Activated CD4-positive, alpha-beta T cell treated with anti-CD3 and anti-CD28 coated beads for 36 hours (primary cell): ENCODE measurements around the gene PPP1R3G. TPM values are rescaled to one million over a fixed set of nuclear protein-coding genes. Genes with fewer than 3 reads are reported as not detected.

Experiments used
- ATAC-seq: fragments of 200-7000 bp; cut with Tn5 transposase; one replicate; pipeline ENCODE4 v1.10.0; 2021; ENCODE audit warnings: mild to moderate bottlenecking, moderate library complexity
- CTCF ChIA-PET: fragments of 350-600 bp; sonication (Branson Sonifier 250); formaldehyde crosslinking; loops from one replicate; lab custom pipeline; 2021; ENCODE audit warnings: antibody characterized with exemption; lab: Charles Lee
- POLR2A ChIA-PET: fragments of 350-600 bp; sonication (Branson Sonifier 250); formaldehyde crosslinking; loops from one replicate; lab custom pipeline; 2021; ENCODE audit warnings: antibody characterized with exemption, inconsistent platforms; lab: Charles Lee
- DNase-seq: peaks from one replicate; pipeline ENCODE4 v3.0.0-alpha.2; 2020
- H3K27ac Mint-ChIP-seq: one replicate; pipeline ENCODE4 v1.8.0; 2021; ENCODE audit warnings: mixed read lengths
- H3K27me3 Mint-ChIP-seq: one replicate; pipeline ENCODE4 v1.8.0; 2021; ENCODE audit warnings: mixed read lengths
- H3K36me3 Mint-ChIP-seq: one replicate; pipeline ENCODE4 v1.8.0; 2021; ENCODE audit warnings: low read depth, mixed read lengths
- H3K4me1 Mint-ChIP-seq: one replicate; pipeline ENCODE4 v1.8.0; 2021; ENCODE audit warnings: mixed read lengths
- H3K4me3 Mint-ChIP-seq: one replicate; pipeline ENCODE4 v1.8.0; 2021; ENCODE audit warnings: mild to moderate bottlenecking, moderate library complexity, mixed read lengths
- H3K9me3 Mint-ChIP-seq: one replicate; pipeline ENCODE4 v1.8.0; 2021; ENCODE audit warnings: low read depth, mixed read lengths
- intact Hi-C, 2 experiments: fragments of 100-400 bp; cut with DNase I in 1 of 2; cut with micrococcal nuclease in 1 of 2; formaldehyde crosslinking; loops; one replicate each; pipeline versions ENCODE4 v1.14.2 to v1.15.1; 2022 to 2024; cut with DNase I, micrococcal nuclease
- total RNA-seq, 2 experiments: library from RNA; stranded (reverse); gene quantifications; one replicate each; pipeline ENCODE4 v1.2.3, GENCODE V29; 2021

Gene PPP1R3G
- total RNA-seq, 2 experiments from 2014 or later, result 0.09 to 0.11 TPM

- H3K4me3 Mint-ChIP-seq, result no peak overlapping the region
- ChIA-PET POLR2A (no interaction called here), CTCF (no interaction called here)
- H3K27me3 Mint-ChIP-seq, result peaks cover 12% of the 10 kb centered on the region
- no peak for ATAC-seq
- no peaks in the 10 kb centered on the region for H3K9me3 Mint-ChIP-seq
- no peak for DNase-seq
- H3K4me1 Mint-ChIP-seq, result peaks cover 7% of the 10 kb centered on the region
- H3K27ac Mint-ChIP-seq, result no peak overlapping the region
- H3K36me3 Mint-ChIP-seq, result no peaks in the 10 kb centered on the region
- intact Hi-C loops, result no loop called here
Observed at GRCh38 chr6:5096482-5096881, 11.3 kb downstream of the PPP1R3G start.

DNA sequence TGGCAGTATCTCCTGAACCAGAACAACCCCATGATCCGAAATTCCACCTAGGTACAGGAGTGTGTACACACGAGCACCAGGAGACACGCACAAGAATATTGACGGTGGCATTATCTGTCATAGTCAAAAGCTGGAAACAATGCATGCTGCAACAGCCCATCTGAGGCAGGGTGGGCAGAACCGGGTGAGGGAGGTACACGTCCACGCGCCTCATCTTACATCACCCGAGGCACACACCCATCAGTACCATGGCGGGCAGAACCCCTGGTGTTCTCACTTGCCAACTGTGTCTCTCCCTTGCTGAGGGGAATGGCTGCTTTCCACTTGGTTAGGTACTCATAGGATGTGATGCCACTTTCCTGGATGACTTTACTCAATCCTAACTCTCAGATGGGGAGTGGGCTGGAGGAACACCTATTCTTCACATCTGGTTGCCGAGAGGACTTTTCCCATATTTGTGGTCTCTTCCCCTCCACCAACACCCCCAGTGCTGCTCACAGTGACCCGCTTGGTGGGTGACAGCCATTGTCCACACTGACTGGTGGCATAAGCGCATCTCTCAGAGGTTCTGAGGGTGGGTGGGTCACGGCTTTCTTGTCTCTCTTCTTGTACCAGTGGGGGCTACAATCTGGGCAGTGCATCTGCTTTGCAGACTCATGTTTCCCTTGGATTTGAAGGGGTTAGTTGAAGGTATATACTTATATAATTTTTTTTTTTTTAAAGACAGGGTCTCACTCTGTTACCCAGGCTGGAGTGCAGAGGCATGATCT lies 13.5 kb downstream of the PPP1R3G start:
- Mint-ChIP-seq H3K4me3 (no peak overlapping the region), H3K27me3 (peaks cover 6% of the 10 kb centered on the region), H3K27ac (no peak overlapping the region), H3K36me3 (no peaks in the 10 kb centered on the region), H3K4me1 (no peaks in the 10 kb centered on the region), H3K9me3 (no peaks in the 10 kb centered on the region)
- CTCF ChIA-PET, result no interaction called here
- intact Hi-C loops, result no loop called here
- no peak for DNase-seq
- POLR2A ChIA-PET, result no interaction called here
- ATAC-seq, result no peak

DNA sequence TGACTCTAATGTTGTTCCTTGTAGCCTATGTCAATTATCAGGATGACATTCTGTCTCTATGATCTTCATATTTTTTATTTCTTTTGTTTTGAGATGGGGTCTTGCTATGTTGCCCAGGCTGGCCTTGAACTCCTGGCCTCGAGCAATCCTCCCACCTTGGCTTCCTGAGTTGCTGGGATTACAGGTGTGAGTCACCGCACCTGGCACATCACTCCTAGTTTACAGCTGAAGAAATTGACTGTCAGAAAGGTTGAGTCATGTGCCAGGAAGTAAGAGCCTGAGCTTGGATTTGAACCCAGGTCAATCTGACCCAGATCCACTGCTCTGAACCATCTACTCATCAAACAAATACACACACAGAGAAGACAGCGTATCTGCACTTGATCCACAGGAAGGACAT lies 14.4 kb downstream of the PPP1R3G start:
- ChIA-PET CTCF (no interaction called here), POLR2A (no interaction called here)

GRCh38 chr6:5100806-5101205 lies 15.7 kb downstream of the PPP1R3G start:
- CTCF ChIA-PET, result interaction anchor here (0.6 kb wide), 1 partner anchor 459 kb away, joined by 3 read pairs; no protein-coding TSS in a partner anchor
- no peaks in the 10 kb centered on the region for H3K36me3 Mint-ChIP-seq
- DNase-seq (no peak), ATAC-seq (no peak)
- no peak overlapping the region for H3K27ac Mint-ChIP-seq
- POLR2A ChIA-PET, result no interaction called here
- H3K4me3 Mint-ChIP-seq, result no peak overlapping the region
- H3K9me3 Mint-ChIP-seq, result no peaks in the 10 kb centered on the region
- no peaks in the 10 kb centered on the region for H3K4me1 Mint-ChIP-seq
- intact Hi-C loops, result no loop called here
- H3K27me3 Mint-ChIP-seq, result peaks cover 1% of the 10 kb centered on the region

More for the DNA sequence above, 14.4 kb downstream of the PPP1R3G start:
- ATAC-seq (no peak), DNase-seq (no peak)
- no peak overlapping the region for H3K27ac Mint-ChIP-seq
- intact Hi-C loops, result no loop called here
- no peaks in the 10 kb centered on the region for H3K4me1 Mint-ChIP-seq
- H3K9me3 Mint-ChIP-seq, result no peaks in the 10 kb centered on the region
- H3K27me3 Mint-ChIP-seq, result peaks cover 3% of the 10 kb centered on the region
- H3K36me3 Mint-ChIP-seq, result no peaks in the 10 kb centered on the region
- H3K4me3 Mint-ChIP-seq, result no peak overlapping the region

DNA sequence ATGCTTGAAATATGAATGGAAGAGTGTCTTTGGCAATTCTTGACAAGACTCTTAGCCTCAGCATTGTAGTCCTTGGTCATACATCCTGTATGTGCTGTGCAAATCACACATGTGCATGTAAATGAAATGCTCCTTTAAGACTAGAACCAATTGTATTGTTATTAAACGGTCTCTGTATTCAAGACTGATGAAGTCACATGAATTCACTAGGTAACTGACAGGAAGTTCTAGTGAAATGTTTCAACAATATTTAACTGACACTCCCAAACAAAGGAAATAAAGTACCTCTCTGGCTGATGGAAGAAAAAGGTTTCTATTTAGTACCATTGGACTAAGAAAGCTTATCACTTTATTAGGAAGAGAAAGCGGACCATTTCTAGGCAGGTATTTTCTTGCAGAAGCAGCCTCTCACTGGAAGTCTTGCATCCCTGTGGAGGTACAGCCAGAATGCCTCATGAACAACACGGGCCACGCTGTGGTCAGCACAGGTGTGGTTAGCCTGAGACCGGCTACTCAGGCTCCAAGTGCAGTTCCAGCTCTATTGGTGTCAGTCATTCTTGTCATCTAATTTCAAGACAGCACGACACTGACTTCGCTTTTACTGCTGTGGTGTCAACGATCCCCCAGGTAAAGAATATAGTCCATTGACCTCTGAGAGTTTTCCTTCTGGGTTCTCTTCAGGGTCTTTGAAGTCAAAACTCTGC lies 17.3 kb downstream of the PPP1R3G start:
- H3K27me3 Mint-ChIP-seq, result no peaks in the 10 kb centered on the region
- no peak for DNase-seq

GRCh38 chr6:5103250-5103649 lies 18.1 kb downstream of the PPP1R3G start:
- DNase-seq, result no peak
- H3K36me3 Mint-ChIP-seq, result peaks cover 2% of the 10 kb centered on the region
- intact Hi-C loops, result no loop called here
- H3K4me3 Mint-ChIP-seq, result no peak overlapping the region
- POLR2A ChIA-PET, result no interaction called here
- no peak for ATAC-seq
- no peak overlapping the region for H3K27ac Mint-ChIP-seq
- H3K27me3 Mint-ChIP-seq, result no peaks in the 10 kb centered on the region
- H3K9me3 Mint-ChIP-seq, result no peaks in the 10 kb centered on the region
- H3K4me1 Mint-ChIP-seq, result no peaks in the 10 kb centered on the region
- CTCF ChIA-PET, result interaction anchor here (0.5 to 1.3 kb wide), 2 partner anchors 112 to 347 kb away, joined by 3 to 4 read pairs; no protein-coding TSS in a partner anchor

More for the DNA sequence above, 17.3 kb downstream of the PPP1R3G start:
- H3K27ac Mint-ChIP-seq, result no peak overlapping the region
- H3K4me3 Mint-ChIP-seq, result no peak overlapping the region
- intact Hi-C loops, result no loop called here
- H3K4me1 Mint-ChIP-seq, result no peaks in the 10 kb centered on the region
- ChIA-PET CTCF (interaction anchor here (1.3 kb wide), 1 partner anchor 112 kb away, joined by 4 read pairs; no protein-coding TSS in a partner anchor), POLR2A (no interaction called here)
- H3K36me3 Mint-ChIP-seq, result peaks cover 2% of the 10 kb centered on the region
- no peaks in the 10 kb centered on the region for H3K9me3 Mint-ChIP-seq
- ATAC-seq, result no peak

GRCh38 chr6:5104667-5105066 lies 19.5 kb downstream of the PPP1R3G start:
- ChIA-PET CTCF (no interaction called here), POLR2A (no interaction called here)
- DNase-seq (no peak), ATAC-seq (no peak)
- H3K27ac Mint-ChIP-seq, result no peak overlapping the region
- no peaks in the 10 kb centered on the region for H3K4me1 Mint-ChIP-seq
- peaks cover 2% of the 10 kb centered on the region for H3K36me3 Mint-ChIP-seq
- H3K27me3 Mint-ChIP-seq, result no peaks in the 10 kb centered on the region
- intact Hi-C loops, result no loop called here
- no peaks in the 10 kb centered on the region for H3K9me3 Mint-ChIP-seq
- H3K4me3 Mint-ChIP-seq, result no peak overlapping the region

DNA sequence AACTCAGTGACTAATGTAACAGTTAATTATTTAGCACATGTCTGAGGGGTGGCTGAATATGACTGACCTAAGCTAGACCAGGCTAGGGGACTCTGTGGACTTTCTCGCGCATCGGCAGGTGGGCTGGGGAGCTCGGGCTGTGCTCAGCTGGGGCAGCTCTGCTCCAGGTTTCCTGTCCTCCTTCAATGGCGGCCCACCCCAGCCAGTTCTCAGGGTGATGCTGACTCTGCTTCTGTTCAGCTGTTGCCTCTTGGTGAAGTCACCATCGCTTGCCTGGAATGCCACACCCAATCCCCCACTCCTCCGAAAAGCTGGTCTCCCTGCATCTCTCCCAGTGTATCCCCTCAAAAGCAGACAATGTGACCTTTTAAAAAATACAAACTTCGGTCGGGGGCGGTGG lies 20.0 kb downstream of the PPP1R3G start:
- intact Hi-C loops, result no loop called here
- no peaks in the 10 kb centered on the region for H3K27me3 Mint-ChIP-seq
- no peaks in the 10 kb centered on the region for H3K4me1 Mint-ChIP-seq
- H3K4me3 Mint-ChIP-seq, result no peak overlapping the region
- peaks cover 2% of the 10 kb centered on the region for H3K36me3 Mint-ChIP-seq
- CTCF ChIA-PET, result no interaction called here
- no peak for ATAC-seq
- DNase-seq, result no peak
- H3K9me3 Mint-ChIP-seq, result no peaks in the 10 kb centered on the region
- POLR2A ChIA-PET, result no interaction called here
- no peak overlapping the region for H3K27ac Mint-ChIP-seq

DNA sequence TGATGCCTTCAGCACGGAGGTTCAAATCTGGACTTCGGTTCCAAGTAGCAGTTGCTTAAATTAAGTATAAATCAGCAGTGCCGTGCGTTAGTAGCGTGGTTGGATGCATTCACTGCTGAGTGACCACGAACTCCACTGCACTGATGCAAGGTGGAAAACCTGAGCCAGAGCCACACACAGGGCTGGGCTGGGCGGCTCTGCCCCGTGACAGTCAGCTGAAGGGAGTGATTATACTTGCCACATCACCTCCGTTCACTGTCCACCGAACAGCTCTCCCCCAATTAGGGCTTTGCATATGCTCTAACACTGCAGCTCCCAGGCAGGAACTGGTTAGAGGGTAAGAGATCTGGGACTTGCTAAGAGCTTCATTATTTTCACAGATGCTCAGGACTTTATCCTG lies 22.2 kb downstream of the PPP1R3G start:
- no peaks in the 10 kb centered on the region for H3K4me1 Mint-ChIP-seq
- ChIA-PET CTCF (no interaction called here), POLR2A (no interaction called here)
- H3K4me3 Mint-ChIP-seq, result no peak overlapping the region
- H3K27me3 Mint-ChIP-seq, result no peaks in the 10 kb centered on the region
- no peak for ATAC-seq
- intact Hi-C loops, result no loop called here
- no peaks in the 10 kb centered on the region for H3K9me3 Mint-ChIP-seq
- H3K27ac Mint-ChIP-seq, result no peak overlapping the region
- H3K36me3 Mint-ChIP-seq, result peaks cover 4% of the 10 kb centered on the region
- DNase-seq, result no peak

GRCh38 chr6:5108068-5108467 lies 22.9 kb downstream of the PPP1R3G start:
- no peaks in the 10 kb centered on the region for H3K9me3 Mint-ChIP-seq
- intact Hi-C loops, result no loop called here
- CTCF ChIA-PET, result no interaction called here
- POLR2A ChIA-PET, result no interaction called here
- no peak for DNase-seq
- H3K27me3 Mint-ChIP-seq, result no peaks in the 10 kb centered on the region
- no peaks in the 10 kb centered on the region for H3K4me1 Mint-ChIP-seq
- H3K36me3 Mint-ChIP-seq, result peaks cover 4% of the 10 kb centered on the region
- no peak overlapping the region for H3K4me3 Mint-ChIP-seq
- H3K27ac Mint-ChIP-seq, result no peak overlapping the region
- no peak for ATAC-seq

GRCh38 chr6:5108536-5109150 lies 23.5 kb downstream of the PPP1R3G start:
- intact Hi-C loops, result no loop called here
- no peaks in the 10 kb centered on the region for H3K27me3 Mint-ChIP-seq
- no peaks in the 10 kb centered on the region for H3K4me1 Mint-ChIP-seq
- DNase-seq (no peak), ATAC-seq (no peak)
- no peaks in the 10 kb centered on the region for H3K9me3 Mint-ChIP-seq
- H3K4me3 Mint-ChIP-seq, result no peak overlapping the region
- CTCF ChIA-PET, result no interaction called here
- no peak overlapping the region for H3K27ac Mint-ChIP-seq
- POLR2A ChIA-PET, result no interaction called here
- H3K36me3 Mint-ChIP-seq, result peaks cover 4% of the 10 kb centered on the region

DNA sequence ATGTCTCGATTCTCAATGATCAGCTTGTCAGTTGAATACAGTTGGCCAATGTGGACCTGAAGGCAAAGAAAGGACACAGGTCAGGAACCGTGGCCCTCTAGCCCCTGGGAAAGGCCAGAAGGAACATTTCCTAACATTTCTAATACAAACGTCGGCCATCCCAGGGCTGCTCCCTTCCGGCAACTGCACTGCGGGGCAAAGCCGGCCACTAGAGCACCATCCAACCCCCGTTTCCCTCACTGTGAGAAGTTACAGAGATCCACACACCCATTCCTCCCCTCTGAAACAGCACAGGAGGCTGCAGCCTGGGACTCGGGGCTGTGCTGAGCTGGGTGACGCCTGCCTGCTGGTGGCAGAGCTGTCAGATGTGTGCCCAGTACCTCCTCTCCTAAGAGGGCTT lies 24.3 kb downstream of the PPP1R3G start:
- DNase-seq (no peak), ATAC-seq (no peak)
- Mint-ChIP-seq H3K27me3 (no peaks in the 10 kb centered on the region), H3K9me3 (no peaks in the 10 kb centered on the region), H3K4me1 (no peaks in the 10 kb centered on the region), H3K27ac (no peak overlapping the region), H3K4me3 (no peak overlapping the region), H3K36me3 (peaks cover 4% of the 10 kb centered on the region)
- CTCF ChIA-PET, result no interaction called here
- POLR2A ChIA-PET, result no interaction called here
- intact Hi-C loops, result no loop called here
